HG02973 (cell line): Measurements from ENCODE around the gene FUT3.
"Not testable (repeated sequence)": the region's sequence is repeated elsewhere in the genome, so short reads cannot be mapped to it uniquely, and the experiment has no call there.

Experiments used
- ATAC-seq: cut with Tn5 transposase; IDR thresholded peaks from one replicate; pipeline ENCODE4 v1.9.1; 2021; ENCODE audit warnings: moderate library complexity; ENCODE audit not compliant: unreplicated experiment

FUT3 gene

DNA sequence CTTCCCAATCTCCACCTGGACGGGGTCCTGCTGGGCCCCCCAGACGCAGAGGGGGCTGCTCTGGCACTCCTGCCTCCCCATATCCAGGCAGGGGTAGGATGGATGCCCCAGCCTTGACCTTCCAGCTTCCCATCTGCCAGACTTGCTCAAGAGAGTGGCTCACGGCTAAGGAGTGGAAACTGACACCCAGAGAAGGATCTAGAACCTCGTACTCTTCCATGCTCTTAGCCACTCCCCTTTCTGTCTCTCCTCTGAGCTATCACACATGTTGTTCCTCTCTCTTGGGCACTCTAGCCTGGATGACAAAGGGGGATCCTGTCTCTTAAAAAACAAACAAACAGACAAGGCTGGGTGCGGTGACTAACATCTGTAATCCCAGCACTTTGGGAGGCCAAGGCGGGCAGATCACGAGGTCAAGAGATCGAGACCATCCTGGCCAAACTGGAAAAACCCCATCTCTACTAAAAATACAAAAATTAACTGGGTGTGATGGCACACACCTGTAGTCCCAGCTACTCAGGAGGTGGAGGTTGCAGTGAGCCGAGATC, 31.2 kb upstream of the FUT3 start:
- no peak for ATAC-seq

DNA sequence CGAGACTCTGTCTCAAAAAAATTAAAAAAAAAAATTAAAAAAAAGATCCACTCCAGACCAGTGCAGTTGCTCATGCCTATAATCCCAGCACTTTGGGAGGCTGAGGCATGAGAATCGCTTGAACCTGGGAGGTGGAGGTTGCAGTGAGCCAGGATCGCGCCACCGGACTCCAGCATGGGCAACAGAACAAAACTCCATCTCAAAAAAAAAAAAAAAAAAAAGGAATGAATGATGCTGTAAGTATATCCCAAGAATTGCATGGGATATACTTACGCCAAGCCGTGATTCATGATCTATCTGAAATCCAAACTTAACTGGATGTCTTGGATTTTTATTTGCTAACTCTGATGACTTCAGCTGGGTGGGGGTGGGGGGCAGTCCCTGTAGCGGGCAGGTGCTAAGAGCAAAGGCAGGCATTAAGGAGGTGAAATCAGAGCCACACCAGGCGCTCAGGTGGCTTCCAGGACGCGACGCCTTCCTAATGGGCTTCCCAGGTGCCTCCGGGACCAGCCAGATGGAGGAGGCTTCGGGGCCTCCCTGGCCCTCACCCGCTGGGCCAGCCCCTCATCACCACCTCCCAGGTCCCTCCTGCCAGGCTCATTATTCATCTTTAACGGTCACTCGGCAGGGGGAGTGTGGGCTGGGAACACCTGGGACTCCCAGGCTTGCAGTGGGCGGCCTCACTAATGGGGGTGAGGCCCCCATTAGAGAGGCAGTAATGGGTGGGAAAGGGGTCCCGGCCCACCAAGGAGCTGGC, 30.5 kb upstream of the FUT3 start:
- no peak for ATAC-seq

DNA sequence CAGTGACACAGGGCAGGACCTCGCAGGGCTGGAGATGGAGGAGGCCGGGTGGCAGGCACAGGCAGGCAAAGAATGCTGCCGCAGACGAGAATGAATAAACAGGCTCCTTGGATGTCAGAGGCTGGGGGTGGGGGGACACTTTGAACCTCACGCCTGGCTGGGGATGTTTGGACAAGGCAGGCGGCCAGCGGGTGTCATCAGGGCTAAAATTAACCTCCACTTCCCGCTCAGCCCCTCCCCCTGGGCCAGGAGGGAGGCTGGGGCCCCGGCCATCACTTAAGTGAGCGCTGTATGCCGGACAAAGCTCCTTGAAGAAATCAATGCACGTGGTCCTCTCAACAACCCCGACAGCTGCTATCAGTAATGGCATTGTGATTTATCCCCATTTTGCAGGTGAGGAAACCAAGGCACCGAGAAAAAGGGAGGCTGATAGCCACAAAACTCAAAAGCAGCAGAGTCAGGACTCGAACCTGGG, 29.4 kb upstream of the FUT3 start:
- ATAC-seq: no peak

DNA sequence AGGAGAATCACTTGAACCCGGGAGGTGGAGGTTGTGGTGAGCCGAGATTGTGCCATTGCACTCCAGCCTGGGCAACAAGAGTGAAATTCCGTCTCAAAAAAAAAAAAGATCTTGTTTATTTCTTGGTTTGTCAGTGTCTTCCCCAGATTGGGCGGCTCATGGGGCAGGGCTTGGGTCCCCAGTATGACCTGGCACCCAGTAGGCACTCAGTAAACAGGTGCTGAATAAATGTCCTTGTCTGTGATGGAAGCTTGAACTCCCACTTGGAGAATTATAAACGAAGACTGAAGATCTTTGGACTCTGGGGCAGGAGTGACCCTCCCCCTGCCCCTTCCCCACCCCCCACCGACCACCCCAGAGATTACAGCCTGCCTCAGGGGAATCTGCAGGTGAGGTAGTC, 28.9 kb upstream of the FUT3 start:
- ATAC-seq: no peak

DNA sequence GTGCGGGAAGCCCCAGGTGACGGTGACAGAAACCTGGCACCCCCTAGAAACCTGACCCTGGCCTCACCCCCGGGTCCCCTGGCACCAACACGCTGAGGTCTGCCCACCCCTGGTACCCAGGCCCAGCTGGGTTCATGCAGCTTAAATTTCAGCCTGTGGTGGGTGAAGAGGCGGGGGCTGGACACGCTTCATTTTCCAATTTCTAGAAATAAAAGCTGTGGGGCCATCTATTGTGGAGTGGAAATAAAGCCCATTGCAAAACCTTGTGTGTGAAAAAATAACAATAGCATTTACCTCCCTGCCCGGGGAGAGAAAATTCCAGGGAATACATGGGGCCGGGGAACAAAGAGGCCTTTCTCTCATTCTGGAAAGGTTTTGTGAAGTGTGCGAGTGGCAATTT, 26.6 kb upstream of the FUT3 start:
- ATAC-seq: no peak

DNA sequence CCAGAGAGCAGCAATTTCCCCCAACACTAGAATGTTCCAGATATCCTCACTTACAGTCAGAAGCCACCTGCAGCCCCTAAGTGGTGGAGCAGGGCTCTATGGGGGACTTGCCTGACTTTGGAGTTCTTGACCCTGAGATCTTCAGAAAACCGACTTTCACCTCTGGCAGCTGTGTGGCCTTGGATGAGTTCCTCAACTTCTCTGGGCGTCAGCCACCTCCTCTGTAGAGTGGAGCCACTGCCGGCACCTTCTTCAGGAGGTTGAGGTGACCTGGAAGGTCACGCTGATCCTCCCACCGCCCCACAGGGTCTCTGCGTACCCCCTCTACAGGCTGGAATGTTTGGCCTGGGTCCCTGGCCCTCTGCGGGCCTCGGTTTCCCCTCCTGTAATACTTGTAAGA, 26.2 kb upstream of the FUT3 start:
- no peak for ATAC-seq

DNA sequence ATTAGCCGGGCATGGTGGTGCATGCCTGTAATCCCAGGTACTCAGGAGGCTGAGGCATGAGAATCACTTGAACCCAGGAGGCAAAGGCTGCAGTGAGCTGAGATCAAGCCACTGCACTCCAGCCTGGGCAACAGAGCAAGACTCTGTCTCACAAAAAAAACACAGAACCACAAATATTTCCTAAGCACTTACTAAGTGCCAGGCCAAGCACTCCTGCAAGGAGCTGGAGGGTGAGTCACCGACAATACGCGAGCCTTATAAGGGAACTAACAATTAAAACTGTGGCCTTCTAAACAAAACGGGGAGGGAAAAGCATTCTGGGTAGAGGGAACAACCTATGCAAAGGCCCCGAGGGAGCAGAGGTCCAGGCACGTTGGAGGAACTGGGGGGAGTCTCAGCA, 23.2 kb upstream of the FUT3 start:
- ATAC-seq: not testable (repeated sequence)

DNA sequence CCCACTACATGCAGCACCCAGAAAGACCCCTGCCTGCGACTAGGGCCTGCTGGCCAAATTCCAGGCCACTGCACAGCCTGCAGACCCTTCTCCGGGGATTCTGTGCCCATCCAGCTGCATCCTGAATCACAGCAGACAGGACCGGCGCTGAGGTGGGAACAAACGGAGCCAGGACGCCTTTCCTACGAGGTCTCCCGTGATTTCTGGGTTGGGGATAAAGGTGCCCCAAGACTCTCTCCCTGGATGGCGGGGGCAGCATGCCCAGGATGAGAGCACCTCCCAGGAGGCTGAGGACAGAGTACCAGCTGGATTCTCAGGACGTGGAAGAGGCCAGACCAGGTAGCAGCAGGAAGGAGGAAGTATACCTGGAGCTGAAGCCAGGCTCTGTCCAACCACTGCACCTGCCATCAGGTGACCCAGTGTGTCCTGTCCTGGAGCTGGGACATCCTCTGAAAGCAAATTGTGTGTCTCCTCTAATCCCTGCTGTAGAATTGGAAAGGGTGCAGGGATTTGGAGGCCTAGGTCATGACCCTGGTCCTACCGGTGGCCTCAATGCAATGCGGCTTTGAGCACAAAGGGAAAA, 22.5 kb upstream of the FUT3 start:
- ATAC-seq: no peak

DNA sequence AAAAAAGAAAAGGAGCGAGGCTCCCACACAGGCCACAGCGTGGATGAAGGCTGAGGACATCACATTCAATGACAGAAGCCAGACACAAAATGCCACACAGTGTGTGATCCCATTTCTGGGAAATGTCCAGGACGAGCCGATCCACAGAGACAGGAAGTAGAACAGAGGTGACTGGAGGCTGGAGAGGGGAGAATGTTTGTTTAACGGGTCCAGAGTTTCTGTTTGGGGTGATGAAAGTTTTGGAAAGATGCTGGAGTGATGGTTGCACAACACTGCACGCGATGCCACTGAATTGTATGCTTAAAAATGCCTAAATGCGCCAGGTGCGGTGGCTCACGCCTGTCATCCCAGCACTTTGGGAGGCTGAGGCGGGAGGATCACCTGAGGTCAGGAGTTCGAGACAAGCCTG, 19.7 kb upstream of the FUT3 start:
- no peak for ATAC-seq

DNA sequence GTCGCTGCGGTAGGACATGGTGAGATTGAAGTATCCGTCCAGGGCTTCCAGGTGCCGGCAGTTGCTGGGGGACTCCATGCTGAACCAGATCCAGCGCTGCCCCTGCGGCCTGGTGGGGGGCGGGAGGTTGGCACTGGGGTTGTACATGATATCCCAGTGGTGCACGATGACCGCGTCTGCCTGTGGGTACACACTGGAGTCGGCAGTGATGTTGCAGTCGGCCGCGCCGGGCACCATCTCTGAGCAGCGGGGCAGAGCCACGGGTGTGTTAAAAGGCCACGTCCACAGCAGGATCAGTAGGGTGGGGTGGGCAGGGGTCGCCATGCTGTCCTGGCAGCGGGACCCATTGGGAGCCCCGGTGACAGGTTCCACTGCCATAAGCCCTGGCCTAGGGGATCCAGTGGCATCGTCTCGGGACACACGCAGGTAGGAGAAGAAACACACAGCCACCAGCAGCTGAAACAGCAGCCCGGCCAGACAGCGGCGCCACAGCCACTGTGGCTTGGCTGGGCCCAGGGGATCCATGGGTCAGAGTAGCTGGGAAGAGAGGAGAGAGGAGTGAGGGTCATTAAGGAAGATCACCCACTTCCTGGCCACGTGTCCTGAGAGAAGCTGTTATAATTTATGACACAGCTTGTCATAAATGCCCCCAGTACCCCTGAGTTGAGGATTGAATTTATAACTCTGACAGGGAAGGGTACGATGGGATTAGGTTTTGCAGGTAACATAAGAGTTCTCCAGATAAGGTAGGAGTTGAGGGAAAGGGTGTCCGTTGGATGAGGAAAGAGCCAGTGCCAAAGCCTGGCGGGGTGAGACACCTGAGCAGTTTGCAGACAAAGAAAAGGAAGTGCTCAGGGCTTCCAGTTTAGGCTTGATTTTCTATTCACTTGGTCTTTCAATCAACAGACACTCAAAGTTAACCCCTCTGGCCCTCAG, 16.2 kb upstream of the FUT3 start:
- no peak for ATAC-seq

DNA sequence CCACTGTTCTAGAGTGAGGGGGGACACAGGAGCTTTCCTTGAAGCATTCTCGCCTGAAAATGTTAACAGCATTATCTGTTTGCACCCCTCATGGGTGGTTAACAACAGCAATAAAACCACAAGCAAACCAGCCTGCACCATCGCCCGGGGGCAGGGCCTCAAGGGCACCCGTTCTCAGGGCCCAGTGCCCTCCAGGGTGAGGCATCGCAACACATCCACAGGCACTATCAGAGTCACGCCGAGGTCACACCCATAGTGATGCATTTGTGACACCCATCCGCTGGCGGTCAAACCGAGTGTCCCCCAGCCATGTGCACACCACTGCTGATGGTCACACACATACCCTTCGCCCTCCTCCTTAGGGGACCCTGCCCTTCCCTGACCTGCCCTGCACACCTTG, 14.5 kb upstream of the FUT3 start:
- no peak for ATAC-seq

DNA sequence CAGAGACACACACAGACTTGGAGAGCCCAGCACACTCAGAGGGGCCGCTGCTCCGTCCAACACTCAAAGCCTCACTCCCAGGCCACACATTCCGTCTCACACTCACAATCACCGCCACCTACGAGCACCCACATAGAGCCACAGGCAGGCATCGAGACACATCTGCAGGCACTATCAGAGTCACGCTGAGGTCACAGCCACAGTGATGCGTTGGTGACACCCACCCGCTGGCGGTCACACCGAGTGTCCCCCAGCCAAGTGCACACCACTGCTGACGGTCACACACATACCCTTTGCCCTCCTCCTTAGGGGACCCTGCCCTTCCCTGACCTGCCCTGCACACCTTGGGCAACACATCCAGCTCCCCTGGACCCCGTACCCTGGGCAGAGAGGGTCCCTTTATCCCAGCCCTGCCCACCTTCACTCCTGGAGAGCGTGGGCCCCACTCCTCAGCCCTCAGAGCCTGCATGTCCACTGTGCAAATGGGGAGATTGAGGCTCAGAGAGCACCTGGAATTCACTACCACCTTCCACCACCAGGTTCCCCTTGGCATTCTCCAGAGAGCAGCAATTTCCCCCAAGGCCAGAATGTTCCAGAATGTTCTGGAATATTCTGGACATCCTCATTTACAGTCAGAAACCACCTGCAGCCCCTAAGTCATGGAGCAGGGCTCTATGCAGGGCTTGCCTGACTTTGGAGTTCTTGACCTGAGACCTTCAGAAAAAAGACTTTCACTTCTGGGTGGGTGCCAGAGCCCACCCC, 13.7 kb upstream of the FUT3 start:
- ATAC-seq: no peak

DNA sequence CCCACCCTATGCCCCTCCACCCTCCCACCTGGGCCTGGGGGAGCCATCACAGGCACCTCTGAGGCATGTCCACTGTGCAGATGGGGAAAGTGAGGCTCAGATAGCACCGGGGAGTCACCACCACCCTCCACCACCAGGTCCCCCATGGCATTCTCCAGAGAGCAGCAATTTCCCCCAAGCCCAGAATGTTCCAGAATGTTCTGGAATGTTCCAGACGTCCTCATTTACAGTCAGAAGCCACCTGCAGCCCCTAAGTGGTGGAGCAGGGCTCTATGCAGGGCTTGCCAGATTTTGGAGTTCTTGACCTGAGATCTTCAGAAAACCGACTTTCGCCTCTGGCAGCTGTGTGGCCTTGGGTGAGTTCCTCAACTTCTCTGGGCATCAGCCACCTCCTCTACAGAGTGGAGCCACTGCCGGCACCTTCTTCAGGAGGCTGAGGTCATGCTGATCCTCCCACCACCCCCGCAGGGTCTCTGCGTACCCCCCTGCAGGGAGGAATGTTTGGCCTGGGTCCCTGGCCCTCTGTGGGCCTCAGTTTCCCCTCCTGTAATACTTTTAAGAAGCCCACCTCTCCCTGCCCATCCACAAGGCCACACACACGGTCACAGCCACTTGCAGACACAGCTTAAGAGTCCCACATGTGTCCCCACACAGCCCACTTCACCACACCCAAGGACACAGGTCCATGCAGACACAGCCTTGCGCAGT, 12.9 kb upstream of the FUT3 start:
- no peak for ATAC-seq

DNA sequence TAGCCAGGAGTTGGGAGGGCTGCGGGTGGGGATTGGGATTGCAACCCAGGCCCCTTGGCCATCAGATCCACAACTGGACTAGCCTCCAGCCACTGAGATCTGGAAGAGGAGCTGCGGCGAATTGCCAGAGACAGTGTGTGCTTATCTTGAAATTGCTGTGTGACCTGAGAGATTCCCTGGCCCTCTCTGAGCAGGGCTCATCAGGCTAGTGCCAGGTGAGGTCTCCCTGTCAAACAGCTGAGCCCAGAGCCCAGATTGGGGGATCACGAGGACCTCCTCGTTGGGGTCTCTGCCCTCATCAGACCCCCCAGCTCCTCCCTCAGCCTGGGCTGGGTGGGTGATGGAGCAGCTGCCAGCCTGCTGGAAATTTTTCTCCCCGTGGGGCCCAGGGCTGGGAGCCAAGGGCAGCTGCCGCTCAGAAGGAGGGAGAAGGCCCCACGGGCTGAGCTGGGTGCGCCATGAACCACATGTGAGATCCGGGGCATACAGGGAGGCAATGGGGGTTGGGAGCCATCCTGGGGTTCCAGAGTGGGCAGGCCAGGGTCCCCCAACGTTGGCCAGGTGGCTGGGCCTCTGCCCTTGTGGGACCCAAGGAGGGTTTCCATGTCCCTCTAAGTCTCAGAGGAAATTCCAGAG, 11.9 kb upstream of the FUT3 start:
- no peak for ATAC-seq

DNA sequence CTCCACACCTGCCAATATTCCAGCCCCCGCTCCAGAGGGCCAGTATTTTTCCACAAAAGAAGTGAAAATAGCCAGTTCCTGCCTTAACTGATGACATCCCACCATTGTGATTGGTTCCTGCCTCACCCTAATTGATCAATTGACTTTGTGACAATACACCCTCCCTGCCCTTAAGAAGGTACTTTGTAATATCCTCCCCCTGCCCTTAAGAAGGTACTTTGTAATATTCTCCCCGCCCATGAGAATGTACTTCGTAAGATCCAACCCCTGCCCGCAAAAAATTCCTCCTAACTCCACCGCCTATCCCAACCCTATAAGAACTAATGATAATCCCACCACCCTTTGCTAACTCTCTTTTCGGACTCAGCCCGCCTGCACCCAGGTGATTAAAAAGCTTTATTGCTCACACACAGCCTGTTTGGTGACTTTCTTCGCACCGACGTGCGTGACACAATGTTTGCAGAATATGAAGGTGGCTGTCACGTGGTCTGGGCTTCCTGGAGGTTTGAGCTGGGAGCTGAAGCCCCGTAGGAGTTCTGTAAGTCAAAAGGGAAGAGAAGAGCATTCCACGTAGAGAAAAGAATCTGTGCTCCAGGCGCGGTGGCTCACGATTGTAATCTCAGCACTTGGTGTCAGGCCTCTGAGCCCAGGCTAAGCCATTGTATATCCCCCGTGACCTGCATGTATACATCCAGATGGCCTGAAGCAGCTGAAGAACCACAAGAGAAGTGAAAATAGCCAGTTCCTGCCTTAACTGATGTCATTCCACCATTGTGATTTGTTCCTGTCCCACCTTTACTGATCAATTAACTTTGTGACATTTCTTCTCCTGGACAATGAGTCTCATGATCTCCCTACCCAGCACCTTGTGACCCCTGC, 6.2 kb upstream of the FUT3 start:
- no peak for ATAC-seq

DNA sequence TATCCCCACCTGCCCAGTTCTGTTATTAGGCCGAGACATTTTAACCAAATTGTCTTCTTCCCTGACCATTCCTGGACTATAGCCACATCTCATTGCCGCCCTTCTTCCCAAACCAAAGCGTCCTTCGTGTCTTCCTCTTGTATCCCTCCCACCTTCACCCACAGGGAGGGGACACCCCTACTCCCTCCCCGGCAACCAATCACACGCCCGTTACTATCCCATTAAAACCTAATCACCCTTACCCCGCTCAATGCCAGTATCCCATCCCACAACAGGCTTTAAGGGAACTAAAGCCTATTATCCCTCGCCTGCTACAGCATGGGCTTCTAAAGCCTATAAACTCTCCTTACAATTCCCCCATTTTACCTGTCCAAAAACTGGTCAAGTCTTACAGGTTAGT, 3.9 kb upstream of the FUT3 start:
- ATAC-seq: not testable (repeated sequence)

DNA sequence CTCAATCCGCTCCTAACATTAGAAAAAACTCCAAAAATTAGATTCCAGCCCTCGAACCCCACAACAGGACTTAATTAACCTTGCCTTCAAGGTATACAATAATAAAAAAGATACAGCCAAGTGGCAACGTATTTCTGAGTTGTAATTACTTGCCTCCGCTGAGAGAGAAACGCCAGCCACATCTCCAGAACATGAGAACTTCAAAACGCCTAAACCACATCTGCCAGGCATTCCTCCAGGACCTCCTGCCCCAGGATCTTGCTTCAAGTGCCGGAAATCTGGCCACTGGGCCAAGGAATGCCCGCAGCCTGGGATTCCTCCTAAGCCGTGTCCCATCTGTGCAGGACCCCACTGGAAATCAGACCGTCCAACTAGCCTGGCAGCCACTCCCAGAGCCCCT, 2.9 kb upstream of the FUT3 start:
- ATAC-seq: not testable (repeated sequence)

DNA sequence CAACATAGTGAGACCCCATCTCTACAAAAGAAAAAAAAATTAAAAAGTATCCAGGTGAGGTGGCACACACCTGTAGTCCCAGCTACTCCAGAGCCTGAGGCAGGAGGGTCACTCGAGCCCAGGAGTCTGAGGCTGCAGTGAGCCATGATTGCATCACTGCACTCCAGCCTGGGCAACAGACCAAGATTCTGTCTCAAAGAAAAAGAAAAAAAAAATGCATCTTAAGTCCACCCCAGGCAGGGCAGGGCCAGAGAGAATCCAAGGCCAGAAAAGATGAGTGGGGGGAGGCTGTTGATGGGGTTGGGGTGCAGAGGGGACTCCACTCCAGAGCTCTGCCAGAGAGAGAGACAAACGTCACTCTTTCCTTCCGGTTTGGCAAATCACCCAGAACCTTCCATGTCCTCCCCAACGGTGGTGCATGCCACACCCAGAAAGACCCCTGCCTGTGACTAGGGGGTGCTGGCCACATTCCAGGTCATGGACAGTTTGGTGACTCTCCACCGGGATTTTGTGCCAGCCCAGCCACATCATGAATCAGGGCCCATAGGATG, 431 bp downstream of the FUT3 start:
- no peak for ATAC-seq
